ENCODE results near the gene ZCWPW1. TPM values are rescaled to one million over a fixed set of nuclear protein-coding genes. Genes with fewer than 3 reads are reported as not detected.
"Not testable (repeated sequence)": the region's sequence is repeated elsewhere in the genome, so short reads cannot be mapped to it uniquely, and the experiment has no call there.

The ZCWPW1 gene
- total RNA-seq, 1 donor from 2014 or later: 3.2 TPM

- DNase-seq (ENCODE audit: low spot score): no peak
Measured at GRCh38 chr7:100407285-100408180, 21.0 kb downstream of the ZCWPW1 start.

GRCh38 chr7:100406767-100407166 is 21.7 kb downstream of the ZCWPW1 start:
- DNase-seq (ENCODE audit: low spot score): no peak

DNA sequence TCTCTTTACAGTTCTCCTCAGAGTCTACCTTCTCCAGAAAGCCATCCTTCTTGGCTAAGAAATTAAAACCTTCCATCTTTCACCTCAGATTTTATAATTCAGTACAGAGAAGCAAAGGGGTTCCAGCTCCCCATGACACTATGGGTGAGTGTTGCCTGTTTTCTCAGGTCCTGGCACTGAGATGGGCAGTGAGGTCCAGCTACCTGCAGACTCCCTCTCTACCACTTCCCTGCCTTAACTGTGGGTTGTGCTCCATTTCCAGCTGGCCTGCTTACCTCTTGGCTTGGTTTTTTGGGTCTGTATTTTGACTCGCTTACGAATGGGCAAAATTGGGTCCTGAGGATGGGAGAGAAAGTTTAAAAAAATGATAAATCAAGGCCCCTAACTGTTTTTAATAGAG is 26.3 kb downstream of the ZCWPW1 start:
- no peak for DNase-seq (ENCODE audit: low spot score)

DNA sequence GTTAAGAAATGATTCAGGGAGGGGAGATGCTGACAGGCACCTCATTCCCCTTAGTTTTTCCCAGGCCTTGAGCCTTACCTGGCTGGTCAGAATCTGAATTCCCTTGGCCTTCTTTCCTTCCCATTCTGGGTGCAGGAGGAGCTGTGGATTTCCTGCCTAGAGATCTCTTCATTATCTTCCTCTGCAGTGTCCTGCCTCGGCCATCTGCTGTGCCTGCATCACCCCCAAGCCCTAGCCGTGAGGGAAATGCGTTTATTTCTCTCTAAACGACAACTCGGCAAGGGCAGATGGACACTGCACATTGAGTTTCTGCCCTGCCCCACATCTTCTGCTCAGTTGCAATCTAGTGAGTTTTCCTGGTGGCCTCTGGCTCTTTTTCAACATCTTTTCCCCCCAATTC is 26.7 kb downstream of the ZCWPW1 start:
- DNase-seq (ENCODE audit: low spot score): no peak

- no peak for DNase-seq (ENCODE audit: low spot score)
Measured at GRCh38 chr7:100400656-100401055, 27.8 kb downstream of the ZCWPW1 start.

GRCh38 chr7:100400041-100400440 is 28.5 kb downstream of the ZCWPW1 start:
- DNase-seq (ENCODE audit: low spot score): no peak

- DNase-seq (ENCODE audit: low spot score): no peak
Measured at GRCh38 chr7:100398239-100398638, 30.3 kb downstream of the ZCWPW1 start.

GRCh38 chr7:100397315-100398081 is 31.0 kb downstream of the ZCWPW1 start:
- DNase-seq (ENCODE audit: low spot score): no peak

- no peak for DNase-seq (ENCODE audit: low spot score)
Measured at GRCh38 chr7:100396421-100396982, 32.0 kb downstream of the ZCWPW1 start.

DNA sequence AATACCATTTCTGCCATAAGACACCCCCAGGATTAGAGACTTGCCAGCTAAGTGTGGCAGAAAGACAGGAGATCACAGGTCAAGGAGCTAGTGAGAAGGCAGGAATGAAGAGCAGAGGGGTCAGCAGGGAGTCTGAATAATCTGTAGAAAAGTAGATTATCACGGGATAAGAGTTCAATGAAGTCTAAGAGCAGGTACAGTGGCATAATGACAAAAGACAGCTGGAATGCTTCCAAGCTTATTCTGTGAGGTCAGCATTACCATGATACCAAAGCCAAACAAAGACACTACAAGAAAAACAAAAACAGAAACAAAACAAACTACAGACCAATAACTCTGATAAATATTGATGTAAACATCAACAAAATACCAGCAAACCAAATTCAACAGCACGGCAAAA is 34.4 kb downstream of the ZCWPW1 start:
- no peak for DNase-seq (ENCODE audit: low spot score)

DNA sequence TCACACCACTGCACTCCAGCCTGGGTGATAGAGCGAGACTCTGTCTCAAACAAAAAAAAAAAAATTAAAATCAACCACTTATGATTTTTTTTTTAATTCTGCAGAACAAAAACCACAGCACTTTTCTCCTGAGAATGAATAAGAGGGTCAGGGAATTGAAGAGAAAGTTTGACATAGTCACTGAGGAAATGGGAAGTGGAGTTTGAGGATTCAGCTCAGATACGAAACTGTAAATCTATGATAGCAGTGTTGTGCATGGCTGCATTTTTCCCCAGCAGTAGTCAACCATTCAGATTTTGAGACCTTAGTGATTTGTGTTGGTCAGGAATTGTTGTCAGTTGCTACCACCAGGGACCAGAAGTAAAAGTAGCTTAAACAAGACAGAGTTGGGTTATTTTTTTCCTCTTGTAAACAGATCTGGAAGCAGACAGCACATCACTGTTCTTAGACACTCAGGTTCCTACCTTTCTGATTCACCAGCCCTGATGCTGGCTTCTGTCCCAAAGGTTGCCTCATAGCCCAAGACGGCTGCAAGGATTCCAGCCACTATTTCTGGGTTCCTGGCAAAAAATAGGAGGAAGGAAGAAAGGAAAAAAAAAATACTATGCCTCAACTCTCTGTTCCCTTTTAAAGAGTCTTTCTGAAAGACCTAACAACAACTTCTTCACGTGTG is 35.1 kb downstream of the ZCWPW1 start:
- no peak for DNase-seq (ENCODE audit: low spot score)

- DNase-seq (ENCODE audit: low spot score): no peak
Measured at GRCh38 chr7:100390286-100391009, 38.1 kb downstream of the ZCWPW1 start.

DNA sequence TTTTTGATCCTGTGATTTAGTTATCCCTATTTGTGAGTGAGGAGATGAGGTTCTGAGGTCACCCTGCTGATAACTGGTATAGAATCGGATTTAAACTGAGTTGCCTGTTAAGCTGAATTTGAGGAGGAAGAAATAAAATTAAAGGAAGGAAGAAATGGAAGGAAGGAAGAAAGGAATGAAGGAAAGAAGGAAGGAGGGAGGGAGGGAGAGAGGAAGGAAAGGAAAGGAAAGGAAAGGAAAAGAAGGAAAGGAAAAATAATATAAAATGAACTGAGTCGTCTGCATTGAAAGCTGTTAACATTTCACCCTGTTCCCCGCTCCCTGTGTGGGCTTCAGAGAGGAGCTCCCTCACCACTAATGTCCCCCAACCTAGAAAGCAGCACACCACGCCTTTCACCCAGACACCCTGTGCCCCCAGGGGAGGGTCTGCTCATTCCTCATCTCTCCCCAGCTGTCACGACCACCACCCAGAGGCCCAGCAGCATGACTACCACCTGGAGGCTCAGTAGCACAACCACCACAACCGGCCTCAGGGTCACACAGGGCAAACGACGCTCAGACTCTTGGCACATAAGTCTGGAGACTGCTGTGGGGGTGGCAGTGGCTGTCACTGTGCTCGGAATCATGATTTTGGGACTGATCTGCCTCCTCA is 38.9 kb downstream of the ZCWPW1 start:
- DNase-seq (ENCODE audit: low spot score): no peak

GRCh38 chr7:100387695-100388094 is 40.8 kb downstream of the ZCWPW1 start:
- no peak for DNase-seq (ENCODE audit: low spot score)

- no peak for DNase-seq (ENCODE audit: low spot score)
Measured at GRCh38 chr7:100386940-100387339, 41.6 kb downstream of the ZCWPW1 start.

DNA sequence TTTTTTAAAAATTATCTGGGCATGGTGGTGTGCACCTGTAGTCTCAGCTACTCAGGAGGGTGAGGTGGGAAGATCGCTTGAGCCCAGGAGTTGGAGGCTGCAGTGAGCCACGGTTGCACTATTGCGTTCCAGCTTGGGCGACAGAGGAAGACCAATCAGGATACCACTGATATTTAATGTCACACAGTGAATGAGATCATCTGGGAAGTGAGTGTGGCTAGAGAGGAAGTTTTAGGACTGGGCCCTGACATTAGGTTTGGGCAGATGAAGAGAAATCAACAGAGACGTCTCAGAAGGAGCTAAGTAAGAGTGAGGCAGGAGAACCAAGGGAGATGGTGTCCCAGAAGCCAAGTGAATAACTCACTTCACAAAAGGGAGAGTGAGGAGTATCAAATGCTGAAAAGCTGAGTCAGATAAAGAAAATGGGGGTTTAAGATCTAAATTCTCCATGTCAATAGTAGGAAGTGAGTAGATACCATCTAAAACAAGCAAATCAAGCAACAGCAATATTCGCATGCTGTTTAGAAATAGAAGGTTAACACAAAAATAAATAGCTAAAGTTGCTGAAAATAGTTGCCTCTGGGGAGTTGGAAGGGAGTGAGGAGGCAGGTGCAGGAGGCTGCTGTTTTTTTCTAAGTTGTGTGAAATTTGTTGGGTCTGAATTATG is 43.7 kb downstream of the ZCWPW1 start:
- no peak for DNase-seq (ENCODE audit: low spot score)

- not testable (repeated sequence) for DNase-seq (ENCODE audit: low spot score)
Measured at GRCh38 chr7:100382234-100382853, 46.2 kb downstream of the ZCWPW1 start.

GRCh38 chr7:100381531-100382233 is 46.8 kb downstream of the ZCWPW1 start:
- DNase-seq (ENCODE audit: low spot score): peak; percentile 79

DNA sequence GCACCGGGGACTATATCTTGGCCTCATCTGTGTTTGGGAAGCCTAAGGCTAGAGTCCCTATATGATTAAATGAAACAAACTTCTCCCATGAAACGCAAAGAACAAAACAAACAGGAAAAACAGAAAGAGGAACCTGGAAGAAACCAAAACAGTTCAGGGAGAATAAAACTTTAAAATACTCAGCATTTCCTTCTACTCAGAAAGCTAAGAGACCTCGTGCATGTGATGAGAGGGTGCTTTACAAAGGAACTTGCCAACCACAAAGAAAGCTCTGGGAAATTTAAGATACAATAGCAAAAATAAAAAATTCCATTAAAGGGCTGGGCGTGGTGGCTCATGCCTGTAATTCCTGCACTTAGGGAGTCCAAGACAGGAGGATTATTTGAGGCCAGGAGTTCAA is 48.3 kb downstream of the ZCWPW1 start:
- no peak for DNase-seq (ENCODE audit: low spot score)

Measured in mesenteric fat pad (tissue), 1 donor.